AG10803 (cell line): Measurements from ENCODE around the gene MEST.

Experiments
- DNase-seq: peaks from one replicate; pipeline ENCODE4 v3.0.0; 2010; ENCODE audit warnings: low read depth
- H3K4me3 ChIP-seq: 2 replicates; pipeline ENCODE4 v1.5.1; 2011; ENCODE audit warnings: mild to moderate bottlenecking, low read length, control low read depth
- CTCF ChIP-seq: conservative IDR thresholded peaks from 2 replicates; pipeline ENCODE4 v1.5.1; 2011; ENCODE audit warnings: mild to moderate bottlenecking, low read length, control low read depth, inconsistent platforms

MEST gene

DNA sequence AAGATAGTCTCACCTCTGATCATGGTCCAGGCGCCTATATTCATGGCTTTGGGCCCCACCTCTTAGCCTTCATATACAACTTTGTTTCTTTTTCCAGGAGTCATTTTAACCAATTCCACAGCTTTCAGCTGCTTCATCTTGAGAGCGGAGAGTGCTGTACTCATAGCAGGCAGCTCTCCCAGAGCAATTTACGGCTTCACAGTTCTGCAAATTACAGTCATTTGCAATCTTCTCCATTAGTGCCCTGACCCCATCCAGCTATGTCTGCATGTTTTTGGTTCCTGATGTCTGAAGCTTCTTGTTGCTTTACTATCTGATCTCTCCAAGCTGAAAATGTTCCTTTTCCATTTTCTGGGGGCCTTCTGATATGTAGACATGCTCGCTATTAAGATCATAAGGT is 18.0 kb upstream of the MEST start:
- TF ChIP-seq CTCF: no peak
- H3K4me3 ChIP-seq: no peak overlapping the region
- DNase-seq: no peak

DNA sequence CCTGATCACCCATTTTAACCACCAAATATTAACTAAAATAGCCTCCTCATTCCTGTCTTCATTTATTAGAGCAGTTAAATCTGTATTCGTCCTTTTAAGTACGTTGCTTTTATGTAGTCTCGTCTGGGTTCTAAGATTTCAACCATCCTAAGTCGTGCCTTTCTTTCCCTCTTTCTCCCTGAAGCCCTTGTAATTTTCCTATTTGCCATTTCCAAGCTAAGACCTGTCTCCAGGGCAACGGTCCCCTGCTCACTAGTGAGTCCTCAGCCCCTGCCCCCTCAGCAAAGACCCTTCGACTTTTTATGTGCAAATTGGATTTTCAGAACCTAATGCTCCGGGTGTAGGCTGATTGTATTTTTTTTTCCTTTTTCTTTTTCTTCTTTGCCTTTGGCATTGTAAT is 16.1 kb upstream of the MEST start:
- H3K4me3 ChIP-seq: no peak overlapping the region
- no peak for DNase-seq
- no peak for TF ChIP-seq CTCF

GRCh38 chr7:130476297-130477150 is 15.4 kb upstream of the MEST start:
- no peak overlapping the region for H3K4me3 ChIP-seq
- DNase-seq: peak; percentile 60
- TF ChIP-seq CTCF: no peak

DNA sequence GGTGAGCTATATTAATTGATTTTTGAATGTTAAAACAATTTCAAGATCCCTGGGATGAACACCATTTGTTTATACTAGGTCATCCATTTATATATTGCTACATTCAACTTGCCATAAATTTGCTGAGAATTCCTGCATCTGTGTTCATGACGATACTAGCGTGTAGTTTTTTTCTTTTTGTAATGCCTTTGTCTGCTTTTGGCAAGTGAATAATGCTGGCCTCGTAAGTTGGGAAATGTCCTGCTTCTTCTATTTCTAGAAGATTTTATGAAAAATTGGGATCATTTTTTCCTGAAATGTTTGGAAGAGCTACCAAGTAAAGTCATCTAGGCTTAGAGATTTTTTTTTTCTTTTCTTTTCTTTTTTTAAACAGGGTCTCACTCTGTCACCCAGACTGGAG is 12.9 kb upstream of the MEST start:
- TF ChIP-seq CTCF: no peak
- H3K4me3 ChIP-seq: no peak overlapping the region
- DNase-seq: no peak

GRCh38 chr7:130479716-130480400 is 12.0 kb upstream of the MEST start:
- no peak for TF ChIP-seq CTCF
- no peak overlapping the region for H3K4me3 ChIP-seq
- no peak for DNase-seq

GRCh38 chr7:130481898-130482297 is 10.0 kb upstream of the MEST start:
- no peak for TF ChIP-seq CTCF
- peak; percentile 45 for DNase-seq
- H3K4me3 ChIP-seq: no peak overlapping the region

- DNase-seq: no peak
- no peak overlapping the region for H3K4me3 ChIP-seq
- no peak for TF ChIP-seq CTCF
These were observed 8.9 kb upstream of the MEST start for GRCh38 chr7:130483031-130483430.
